GM18526 (cell line): ENCODE measurements around the gene DVL2.

Experiments used
- POLR2A ChIP-seq: IDR thresholded peaks from 3 replicates; pipeline ENCODE4 v1.6.1; 2011; ENCODE audit not compliant: insufficient read length; ENCODE audit errors: extremely low read depth

Gene DVL2

DNA sequence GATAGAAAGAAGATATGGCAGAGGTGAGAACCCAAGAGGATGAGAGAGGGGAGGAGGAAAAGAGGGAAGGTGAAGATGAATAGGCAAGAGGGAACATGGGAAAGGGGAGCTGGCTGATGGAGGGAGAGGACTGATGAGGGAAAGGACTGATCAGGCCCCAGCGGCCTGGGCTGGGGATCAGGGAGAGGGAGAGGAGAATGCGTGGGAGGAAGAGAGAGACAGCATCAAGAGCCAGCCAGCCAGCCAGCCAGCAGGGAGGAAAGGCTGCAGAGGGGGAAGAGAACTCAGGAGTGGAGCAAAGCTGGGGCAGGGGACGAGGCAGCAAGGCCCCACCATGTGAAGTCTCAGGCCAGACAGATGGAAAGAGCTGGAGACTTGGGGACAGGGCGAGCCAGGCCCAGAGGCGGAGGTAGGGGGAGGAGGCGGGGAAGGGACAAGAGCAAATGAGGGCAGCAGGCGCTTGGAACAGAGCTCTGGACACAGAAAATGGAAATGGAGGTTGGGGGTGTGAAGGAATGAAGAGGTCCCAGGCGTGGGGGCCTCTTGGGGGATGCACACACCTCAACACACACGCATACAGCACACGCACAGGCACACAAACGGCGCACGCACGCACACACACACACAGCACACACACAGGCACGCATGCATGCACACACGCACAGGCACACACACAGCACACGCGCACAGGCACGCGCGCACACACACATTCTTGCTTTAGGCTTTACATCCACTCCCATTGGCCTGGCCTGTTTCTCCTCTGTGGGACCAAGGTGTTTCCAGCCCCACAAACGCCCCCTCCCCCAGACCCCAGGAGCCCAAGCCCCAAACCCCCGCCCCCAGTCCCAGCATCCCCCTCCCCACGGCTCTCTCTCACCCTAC lies 27.0 kb downstream of the DVL2 start:
- no peak for TF ChIP-seq POLR2A

DNA sequence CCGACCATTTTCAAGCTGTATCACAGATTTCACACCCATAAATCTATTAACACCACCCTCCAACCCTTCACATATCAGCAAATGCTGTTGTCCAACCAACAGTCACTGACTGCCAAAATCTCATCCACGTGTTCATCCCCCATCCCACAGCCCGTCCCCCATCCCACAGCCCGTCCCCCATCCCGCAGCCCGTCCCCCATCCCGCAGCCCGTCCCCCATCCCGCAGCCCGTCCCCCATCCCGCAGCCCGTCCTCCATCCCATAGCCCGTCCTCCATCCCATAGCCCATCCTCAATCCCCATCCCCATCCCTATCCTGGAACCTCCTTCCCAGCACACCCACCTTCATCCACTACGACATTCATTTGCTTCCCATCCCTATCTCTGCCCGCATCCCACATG lies 28.8 kb downstream of the DVL2 start:
- no peak for TF ChIP-seq POLR2A

DNA sequence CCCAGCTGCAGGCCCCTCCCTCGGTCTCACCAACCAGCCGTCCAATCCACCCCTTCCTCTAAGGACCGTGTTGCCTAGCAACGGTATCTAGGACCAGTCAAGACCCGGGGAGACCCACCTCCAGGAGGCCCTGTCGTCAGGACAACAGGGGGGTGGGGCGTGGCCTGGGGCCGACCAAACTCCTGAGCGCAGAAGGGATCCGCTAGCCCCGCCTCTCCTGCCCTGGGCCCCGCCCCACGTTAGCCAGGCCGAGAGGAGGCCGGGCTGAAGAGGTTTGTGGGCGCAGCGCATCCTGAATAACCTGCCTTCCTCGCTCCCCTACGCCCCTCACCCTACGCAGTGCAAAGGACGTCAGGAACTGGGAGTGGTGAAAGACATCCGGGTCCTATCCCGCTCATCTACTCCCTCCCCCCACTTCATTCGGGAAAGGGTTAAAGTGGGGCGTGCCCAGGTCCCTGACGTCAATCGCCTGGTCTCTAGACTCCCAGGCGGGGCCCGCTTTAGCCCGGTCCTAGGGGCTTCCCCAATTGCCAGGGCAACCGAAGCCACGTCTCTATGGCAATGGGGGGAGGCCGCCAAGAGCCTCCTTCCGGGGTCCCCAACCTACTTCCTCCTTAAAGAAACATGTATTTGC lies 29.4 kb downstream of the DVL2 start:
- TF ChIP-seq POLR2A: no peak

DNA sequence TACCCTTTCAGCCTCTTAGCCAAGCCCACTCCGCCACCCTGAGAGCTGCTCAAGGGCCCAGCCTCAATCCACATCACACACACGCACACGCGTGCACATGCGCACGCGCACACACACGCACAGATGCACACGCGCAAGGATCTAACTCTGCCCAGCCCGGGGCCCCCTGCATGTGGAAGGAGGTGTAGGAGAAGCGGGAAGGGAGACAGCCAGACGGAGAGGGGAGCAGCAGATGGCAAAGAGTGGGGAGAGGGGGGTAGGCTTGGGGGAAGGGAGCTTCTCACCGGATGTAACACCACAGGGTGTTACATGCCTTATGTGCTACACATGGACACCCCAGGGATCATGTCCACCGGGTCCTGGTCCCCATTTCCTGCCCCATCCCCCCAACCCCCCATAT lies 30.0 kb downstream of the DVL2 start:
- no peak for TF ChIP-seq POLR2A

DNA sequence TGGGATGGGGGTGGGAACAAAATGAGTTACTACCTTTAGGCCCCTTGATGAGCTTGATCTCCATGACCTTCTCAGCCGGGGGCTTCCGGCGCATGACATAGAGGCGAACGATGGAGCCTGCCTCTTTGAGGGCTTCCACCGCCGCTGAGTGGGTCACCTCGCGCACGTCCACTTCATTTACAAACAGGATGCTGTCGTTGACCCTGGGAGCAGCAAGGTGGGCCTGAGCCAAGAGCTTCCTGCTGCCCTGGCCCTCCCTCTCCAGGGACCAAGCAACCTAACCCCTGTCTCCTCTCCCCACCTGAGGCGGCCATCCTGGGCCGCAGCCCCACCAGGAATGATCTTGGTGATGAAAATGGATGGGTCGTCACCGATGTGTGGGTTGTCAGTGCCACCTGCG lies 30.9 kb downstream of the DVL2 start:
- TF ChIP-seq POLR2A: no peak

DNA sequence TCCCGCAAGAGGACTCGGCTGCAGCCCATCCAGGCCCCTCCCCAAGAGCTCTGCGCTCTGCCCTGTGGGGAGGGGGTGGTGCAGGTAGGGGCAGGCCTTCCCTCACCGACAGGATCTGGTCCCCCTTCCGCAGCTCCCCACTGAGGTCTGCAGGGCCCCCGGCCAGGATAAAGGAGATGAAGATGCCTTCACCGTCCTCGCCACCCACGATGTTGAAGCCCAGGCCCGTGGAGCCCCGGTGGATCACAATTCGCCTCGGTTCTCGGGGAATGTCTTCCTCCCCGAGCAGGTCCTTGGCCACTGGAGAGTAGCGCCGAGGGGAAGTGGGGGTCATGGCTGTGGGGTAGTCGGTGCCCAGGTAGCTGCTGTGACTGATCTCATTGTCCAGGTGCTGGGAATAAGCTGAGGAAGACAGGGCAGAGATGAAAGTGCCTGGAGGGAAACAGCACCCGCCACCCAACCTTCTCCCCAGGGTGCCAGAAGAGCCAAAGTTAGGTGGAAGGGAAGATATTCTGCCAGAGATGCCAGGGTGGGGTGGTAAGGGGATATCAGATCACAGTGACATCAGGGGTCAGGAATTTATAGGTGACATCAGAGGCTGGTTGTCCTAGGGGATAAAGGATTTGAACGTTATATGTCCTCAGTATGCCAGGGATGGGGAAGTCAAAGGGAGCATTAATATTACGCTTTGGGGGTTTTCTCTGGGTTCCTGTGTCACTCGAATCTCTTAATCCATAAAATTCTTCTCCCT lies 37.5 kb downstream of the DVL2 start:
- no peak for TF ChIP-seq POLR2A

DNA sequence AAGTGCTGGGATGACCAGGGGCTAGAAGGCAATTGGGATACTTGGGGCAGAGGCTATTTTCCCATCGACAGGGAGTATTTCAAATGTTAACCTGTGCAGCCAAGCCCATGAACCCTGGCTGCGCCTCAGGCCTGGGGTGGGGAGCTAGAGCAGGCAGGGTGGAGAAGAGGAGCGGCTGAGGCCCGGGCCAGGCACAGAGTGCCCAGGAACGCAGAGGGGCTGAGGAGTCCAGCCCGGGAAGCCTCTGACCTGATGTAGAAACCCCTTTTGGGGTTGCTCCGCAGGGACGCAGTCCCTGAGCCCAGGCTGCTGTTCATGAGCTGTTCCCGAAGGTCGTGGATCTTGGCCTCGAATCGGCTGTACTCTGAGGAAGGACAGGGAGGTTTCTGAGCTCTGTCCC lies 38.3 kb downstream of the DVL2 start:
- TF ChIP-seq POLR2A: no peak

DNA sequence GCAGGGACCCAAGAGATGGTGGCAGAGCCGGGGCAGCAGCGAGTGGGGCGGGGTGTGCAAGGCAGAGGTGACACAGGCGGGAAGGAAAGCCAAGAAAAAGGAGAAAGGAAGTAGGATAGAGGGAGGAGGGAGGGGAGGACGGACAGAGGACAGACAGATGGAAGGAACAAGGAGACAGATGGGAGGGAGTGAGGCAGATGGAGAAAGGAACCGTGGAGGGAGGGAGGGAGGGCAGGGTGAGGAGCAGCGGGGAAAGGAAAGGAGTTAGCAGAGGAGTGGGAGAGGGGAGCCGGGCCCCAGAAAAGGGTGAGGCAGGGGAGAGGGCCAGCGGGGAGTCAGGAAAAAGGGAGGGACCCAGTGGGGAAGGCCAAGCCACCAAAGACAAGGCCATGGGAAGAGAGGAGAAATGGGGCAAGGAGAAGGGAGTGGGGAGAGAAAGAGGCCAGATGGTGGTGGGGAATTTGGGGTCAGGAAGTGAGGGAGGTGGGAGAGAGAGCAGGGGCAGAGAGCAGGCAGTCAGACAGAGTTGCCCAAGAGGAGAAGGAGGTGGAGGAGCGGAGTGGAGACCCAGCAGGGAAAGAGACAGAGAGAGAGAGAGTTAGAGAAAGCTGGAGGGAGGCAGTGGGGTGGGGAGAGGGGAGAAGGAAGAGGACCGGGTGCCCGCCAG lies 41.9 kb downstream of the DVL2 start:
- TF ChIP-seq POLR2A: no peak

DNA sequence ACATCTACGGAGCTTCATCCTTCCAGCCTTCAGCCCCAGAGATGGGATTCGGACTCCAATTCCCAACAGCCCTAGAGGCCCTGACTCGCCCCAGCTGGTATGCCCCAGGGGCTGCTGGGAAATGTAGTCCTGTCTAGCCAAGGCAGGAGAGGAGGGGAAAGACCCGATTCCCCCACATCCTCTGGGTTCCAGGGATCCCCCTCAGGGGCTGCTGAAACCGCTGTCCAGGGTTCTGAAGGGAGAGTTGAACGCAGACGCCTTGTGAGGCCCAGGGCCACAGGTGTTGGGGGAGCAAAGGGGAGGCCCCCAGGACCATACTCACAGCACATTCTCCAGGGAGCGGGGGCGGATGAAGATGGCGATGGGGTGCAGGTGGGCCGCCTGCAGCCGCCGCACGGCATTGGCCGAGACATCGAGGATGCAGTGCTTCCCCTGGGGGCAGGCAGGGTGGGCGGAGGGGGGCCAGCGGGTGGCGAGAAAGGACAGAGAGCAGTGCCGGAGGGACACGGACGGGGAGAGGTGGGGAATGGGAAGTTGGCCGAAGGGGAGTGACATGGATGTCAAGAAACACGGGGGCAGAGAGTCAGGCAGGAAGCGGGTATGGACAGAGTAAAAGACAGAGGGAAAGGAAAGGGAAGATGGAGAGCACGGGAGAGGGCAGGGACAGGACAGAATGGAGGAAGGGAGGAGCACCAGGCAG lies 42.6 kb downstream of the DVL2 start:
- TF ChIP-seq POLR2A: no peak

DNA sequence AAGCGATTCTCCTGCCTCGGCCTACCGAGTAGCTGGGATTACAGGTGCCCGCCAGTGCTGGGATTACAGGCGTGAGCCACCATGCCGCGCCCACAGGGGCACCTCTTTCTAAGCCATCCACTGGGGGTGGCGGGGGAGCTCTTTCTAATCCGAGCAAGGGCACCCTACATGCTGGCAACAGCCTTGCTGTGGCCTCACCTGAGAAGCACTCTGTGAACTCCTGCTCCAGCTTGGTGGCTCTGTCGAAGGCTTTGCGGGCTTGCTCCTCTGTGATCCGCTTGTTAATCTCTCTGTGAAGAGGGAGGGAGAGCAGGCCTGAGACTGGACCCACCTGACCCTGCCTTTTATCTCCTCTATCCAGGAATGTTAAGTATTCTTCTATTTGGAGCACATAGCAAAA lies 43.2 kb downstream of the DVL2 start:
- TF ChIP-seq POLR2A: no peak

DNA sequence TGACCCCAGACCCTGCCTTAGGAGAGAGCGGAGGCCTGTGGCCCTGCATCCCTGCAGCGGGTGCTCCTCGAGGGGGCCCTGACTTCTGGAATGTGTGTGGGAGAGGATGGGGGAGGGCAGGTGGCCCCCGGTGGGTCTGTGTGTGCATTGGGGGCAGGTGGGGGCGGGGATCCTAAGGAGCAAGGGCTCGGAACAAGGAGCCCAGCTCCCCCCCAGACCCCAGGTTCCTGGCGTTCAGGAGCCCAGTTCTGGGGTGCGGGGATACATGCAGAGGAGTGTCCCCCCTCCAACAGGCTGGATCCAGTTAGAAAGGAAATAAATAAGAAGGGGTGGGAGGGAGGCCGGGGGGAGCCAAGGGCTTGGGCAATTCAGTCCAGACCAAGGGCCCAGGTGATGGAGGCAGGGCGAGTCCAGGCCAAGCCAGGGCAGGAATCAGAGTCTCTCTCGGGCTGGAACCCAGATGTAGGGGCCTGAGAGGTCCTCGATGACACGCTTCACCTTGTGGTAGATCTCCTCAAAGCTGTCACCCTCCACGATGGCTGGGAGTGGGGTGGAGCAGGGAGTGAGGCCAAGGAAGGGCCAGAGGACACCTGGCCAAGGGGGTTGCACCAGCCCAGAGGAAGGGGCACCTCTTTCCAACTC lies 43.9 kb downstream of the DVL2 start:
- TF ChIP-seq POLR2A: no peak

DNA sequence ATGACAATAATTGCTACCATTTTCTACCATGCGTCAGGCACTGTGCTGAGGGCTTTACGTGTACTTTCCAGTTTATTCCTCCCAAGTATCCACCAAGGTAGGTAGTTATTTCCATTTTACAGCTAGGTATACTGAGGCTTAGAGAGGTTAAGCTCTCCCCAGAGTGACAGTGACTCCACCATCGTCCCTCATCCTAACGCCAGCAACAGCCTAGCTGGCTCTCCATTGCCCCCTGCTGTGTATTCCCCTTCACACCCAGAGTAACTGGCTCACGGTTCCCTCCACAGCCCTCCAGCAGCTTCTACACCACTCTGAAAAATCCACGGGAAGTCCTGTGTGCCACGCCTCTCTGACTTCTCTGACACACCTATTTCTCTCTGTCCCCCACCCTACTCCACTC lies 48.1 kb downstream of the DVL2 start:
- no peak for TF ChIP-seq POLR2A

DNA sequence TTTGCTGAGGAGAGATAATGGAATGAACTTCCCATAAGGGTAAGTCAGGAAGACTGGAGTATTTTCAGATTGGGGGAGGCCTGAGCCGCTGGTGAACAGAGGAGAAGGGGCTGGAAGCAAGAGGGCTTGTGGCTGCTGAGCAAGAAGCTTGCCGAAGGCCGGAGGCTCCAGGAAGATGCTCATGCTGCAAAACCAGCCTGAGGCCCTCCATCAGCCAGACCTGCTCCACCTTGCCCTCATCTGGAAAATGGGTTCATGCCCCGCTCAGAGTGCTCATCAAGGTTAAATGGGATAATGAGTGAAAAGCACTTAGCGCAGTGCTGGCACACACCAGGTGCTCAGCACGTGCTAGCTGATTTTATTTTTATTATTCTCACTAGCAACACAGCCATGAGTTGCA lies 49.7 kb downstream of the DVL2 start:
- no peak for TF ChIP-seq POLR2A

DNA sequence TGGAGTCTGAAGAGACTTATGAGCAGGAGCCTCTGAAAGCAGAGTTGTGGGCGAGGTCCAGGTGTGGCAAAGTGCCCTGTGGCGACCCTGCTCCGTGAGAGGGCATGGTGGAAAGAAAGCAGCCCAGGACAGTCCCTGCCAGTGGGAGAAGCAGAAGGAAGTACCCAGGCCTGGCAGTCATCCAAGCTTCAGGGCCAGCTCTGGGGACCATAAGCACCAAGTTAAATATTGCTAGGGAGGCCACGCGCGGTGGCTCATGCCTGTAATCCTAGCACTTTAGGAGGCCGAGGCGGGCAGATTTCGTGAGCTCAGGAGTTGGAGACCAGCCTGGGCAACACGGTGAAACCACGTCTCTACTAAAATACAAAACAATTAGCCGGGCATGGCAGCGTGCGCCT lies 50.2 kb downstream of the DVL2 start:
- TF ChIP-seq POLR2A: no peak
